GM12891 (cell line): ENCODE results near the gene FAM83D.

Source experiments
- POLR2A ChIP-seq: IDR thresholded peaks from 2 replicates; pipeline ENCODE4 v1.6.1; 2011; ENCODE audit warnings: low read depth, low read length, control low read depth
- SPI1 ChIP-seq: IDR thresholded peaks from 2 replicates; pipeline ENCODE4 v1.6.1; 2011; ENCODE audit warnings: low read depth, low read length, control low read depth

- TF ChIP-seq POLR2A (no peak), SPI1 (no peak)
Observed at GRCh38 chr20:38979842-38980241, 53.6 kb downstream of the FAM83D start.
